Measurements from ENCODE around the gene GCDH.

The GCDH gene

DNA sequence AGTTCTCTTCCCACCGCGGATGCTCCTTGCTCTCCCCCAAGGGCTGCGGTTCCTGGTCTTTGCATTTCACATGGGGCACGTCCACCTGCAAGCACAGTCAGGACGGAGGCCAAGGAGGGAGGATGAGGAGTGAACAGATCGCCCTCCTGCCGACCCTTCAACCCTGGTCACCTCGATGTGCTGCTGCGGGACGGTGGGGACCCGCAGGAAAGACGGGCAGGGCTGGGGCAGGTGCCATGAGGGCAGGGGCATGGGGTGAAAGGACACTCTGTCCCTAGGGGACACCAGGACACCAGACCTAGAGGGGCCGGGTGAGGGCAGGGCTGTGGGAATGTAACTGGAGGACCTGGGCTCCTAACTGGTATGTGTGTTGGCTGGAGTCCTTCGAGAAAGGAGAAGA, 27.3 kb downstream of the GCDH start:
- peaks cover 10% of the 10 kb centered on the region for H3K4me1 ChIP-seq (ENCODE audit: insufficient read depth, low read length)
- no peaks in the 10 kb centered on the region for H3K9me3 ChIP-seq (ENCODE audit: low read length)
- H3K36me3 ChIP-seq (ENCODE audit: insufficient read depth, low read length) = peaks cover 11% of the 10 kb centered on the region
- H3K27me3 ChIP-seq (ENCODE audit: control insufficient read depth in 1 of 2, insufficient read depth in 2 of 2, low read length in 2 of 2) = no peaks in the 10 kb centered on the region
- H3K9ac ChIP-seq (ENCODE audit: low read length) = no peak overlapping the region
- no peak overlapping the region for H3K27ac ChIP-seq (ENCODE audit: low read depth, low read length)
- H3K4me3 ChIP-seq (ENCODE audit: low read depth in 1 of 2, low read length in 2 of 2) = no peak overlapping the region

GRCh38 chr19:12921047-12921446, 30.1 kb downstream of the GCDH start:
- Histone ChIP-seq H3K27ac (ENCODE audit: low read depth, low read length) (no peak overlapping the region), H3K27me3 (ENCODE audit: control insufficient read depth in 1 of 2, insufficient read depth in 2 of 2, low read length in 2 of 2) (no peaks in the 10 kb centered on the region), H3K4me3 (ENCODE audit: low read depth in 1 of 2, low read length in 2 of 2) (no peak overlapping the region), H3K4me1 (ENCODE audit: insufficient read depth, low read length) (no peaks in the 10 kb centered on the region), H3K9ac (ENCODE audit: low read length) (no peak overlapping the region), H3K9me3 (ENCODE audit: low read length) (no peaks in the 10 kb centered on the region), H3K36me3 (ENCODE audit: insufficient read depth, low read length) (peaks cover 35% of the 10 kb centered on the region)

DNA sequence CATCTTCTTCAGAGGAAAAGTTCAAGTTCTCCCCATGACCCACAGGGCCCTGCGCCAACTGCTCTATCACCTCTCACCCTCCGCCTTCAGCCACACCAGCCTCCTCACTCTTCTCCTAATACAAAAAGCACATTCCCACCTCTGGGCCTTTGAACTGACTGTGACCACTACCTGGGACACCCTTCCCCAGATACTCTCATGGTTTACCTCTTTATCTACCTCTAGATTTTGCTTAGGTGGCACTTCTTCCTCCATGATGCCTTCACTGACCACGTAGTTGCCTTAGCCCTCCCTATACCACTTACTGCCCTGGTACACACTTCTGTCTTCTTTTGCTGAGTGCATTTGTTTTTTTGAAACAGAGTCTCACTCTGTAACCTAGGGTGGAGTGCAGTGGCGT, 32.0 kb downstream of the GCDH start:
- H3K9ac ChIP-seq (ENCODE audit: low read length) = no peak overlapping the region
- no peaks in the 10 kb centered on the region for H3K4me1 ChIP-seq (ENCODE audit: insufficient read depth, low read length)
- H3K36me3 ChIP-seq (ENCODE audit: insufficient read depth, low read length) = peaks cover 49% of the 10 kb centered on the region
- no peak overlapping the region for H3K4me3 ChIP-seq (ENCODE audit: low read depth in 1 of 2, low read length in 2 of 2)
- no peak overlapping the region for H3K27ac ChIP-seq (ENCODE audit: low read depth, low read length)
- no peaks in the 10 kb centered on the region for H3K27me3 ChIP-seq (ENCODE audit: control insufficient read depth in 1 of 2, insufficient read depth in 2 of 2, low read length in 2 of 2)
- H3K9me3 ChIP-seq (ENCODE audit: low read length) = no peaks in the 10 kb centered on the region

DNA sequence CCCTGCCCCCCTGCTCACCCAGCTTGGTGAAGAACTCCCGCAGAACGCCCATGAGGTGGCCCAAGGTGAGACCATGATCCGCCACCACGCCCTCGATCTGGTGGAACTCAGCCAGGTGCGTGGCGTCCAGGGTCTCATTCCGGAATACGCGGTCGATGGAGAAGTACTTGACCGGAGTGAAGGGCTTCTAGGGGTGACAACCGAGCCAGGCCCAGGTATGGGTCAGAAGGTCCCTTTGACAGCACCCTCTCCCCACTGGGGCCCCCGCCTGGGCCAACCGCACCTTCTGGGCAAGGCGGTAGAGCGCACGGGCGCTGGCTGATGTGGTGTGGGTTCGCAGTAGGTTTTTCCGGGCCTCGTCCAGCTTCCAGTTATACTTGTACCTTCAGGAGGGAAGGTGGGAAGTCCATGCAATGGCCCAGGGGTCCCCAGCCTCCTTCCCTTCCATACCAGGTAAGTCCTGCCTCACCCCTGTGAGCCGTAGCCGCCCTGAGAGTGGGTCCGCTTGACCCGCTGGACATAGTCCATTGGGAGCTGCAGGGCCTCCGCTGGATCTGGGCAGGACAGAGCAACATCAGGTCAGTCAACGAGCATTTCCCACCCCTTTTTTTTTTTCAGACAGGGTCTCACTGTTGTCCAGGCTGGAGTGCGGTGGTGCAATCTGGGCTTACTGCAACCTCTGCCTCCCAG, 33.8 kb downstream of the GCDH start:
- Histone ChIP-seq H3K4me3 (ENCODE audit: low read depth in 1 of 2, low read length in 2 of 2) (no peak overlapping the region), H3K4me1 (ENCODE audit: insufficient read depth, low read length) (no peaks in the 10 kb centered on the region), H3K9me3 (ENCODE audit: low read length) (no peaks in the 10 kb centered on the region), H3K9ac (ENCODE audit: low read length) (no peak overlapping the region), H3K27ac (ENCODE audit: low read depth, low read length) (no peak overlapping the region), H3K27me3 (ENCODE audit: control insufficient read depth in 1 of 2, insufficient read depth in 2 of 2, low read length in 2 of 2) (no peaks in the 10 kb centered on the region), H3K36me3 (ENCODE audit: insufficient read depth, low read length) (peaks cover 65% of the 10 kb centered on the region)

GRCh38 chr19:12930002-12930645, 39.2 kb downstream of the GCDH start:
- Histone ChIP-seq H3K27ac (ENCODE audit: low read depth, low read length) (no peak overlapping the region), H3K36me3 (ENCODE audit: insufficient read depth, low read length) (peaks cover 48% of the 10 kb centered on the region), H3K4me1 (ENCODE audit: insufficient read depth, low read length) (peaks cover 13% of the 10 kb centered on the region)

GRCh38 chr19:12932392-12933286, 41.7 kb downstream of the GCDH start:
- H3K9me3 ChIP-seq (ENCODE audit: low read length) = no peaks in the 10 kb centered on the region
- H3K4me1 ChIP-seq (ENCODE audit: insufficient read depth, low read length) = peaks cover 18% of the 10 kb centered on the region
- peaks cover 30% of the 10 kb centered on the region for H3K36me3 ChIP-seq (ENCODE audit: insufficient read depth, low read length)
- H3K27me3 ChIP-seq (ENCODE audit: control insufficient read depth in 1 of 2, insufficient read depth in 2 of 2, low read length in 2 of 2) = no peaks in the 10 kb centered on the region
- peak overlapping the region; percentile 73 for H3K9ac ChIP-seq (ENCODE audit: low read length)
- peak overlapping the region; percentile 59 for H3K27ac ChIP-seq (ENCODE audit: low read depth, low read length)
- peak overlapping the region; percentile 59 to 93 for H3K4me3 ChIP-seq (ENCODE audit: low read depth in 1 of 2, low read length in 2 of 2)

More at GRCh38 chr19:12930002-12930645, 39.2 kb downstream of the GCDH start:
- Histone ChIP-seq H3K9ac (ENCODE audit: low read length) (no peak overlapping the region), H3K4me3 (ENCODE audit: low read depth in 1 of 2, low read length in 2 of 2) (no peak overlapping the region), H3K27me3 (ENCODE audit: control insufficient read depth in 1 of 2, insufficient read depth in 2 of 2, low read length in 2 of 2) (no peaks in the 10 kb centered on the region), H3K9me3 (ENCODE audit: low read length) (no peaks in the 10 kb centered on the region)

- peak within 1 kb of the TSS; percentile 59 to 93 for H3K4me3 ChIP-seq (ENCODE audit: low read depth in 1 of 2, low read length in 2 of 2)
- peaks cover 23% of the 10 kb centered on the region for H3K36me3 ChIP-seq (ENCODE audit: insufficient read depth, low read length)
- no peaks in the 10 kb centered on the region for H3K27me3 ChIP-seq (ENCODE audit: control insufficient read depth in 1 of 2, insufficient read depth in 2 of 2, low read length in 2 of 2)
- peaks cover 21% of the 10 kb centered on the region for H3K4me1 ChIP-seq (ENCODE audit: insufficient read depth, low read length)
- H3K27ac ChIP-seq (ENCODE audit: low read depth, low read length) = peak within 1 kb of the TSS; percentile 59
- H3K9me3 ChIP-seq (ENCODE audit: low read length) = no peaks in the 10 kb centered on the region
- peak within 1 kb of the TSS; percentile 73 for H3K9ac ChIP-seq (ENCODE audit: low read length)
Observed at GRCh38 chr19:12933287-12934072, 42.5 kb downstream of the GCDH start, which contains the start of gene FARSA. Gene FARSA (minus strand): TSS chr19:12933711. CDS start chr19:12933696, 15 bp downstream.

DNA sequence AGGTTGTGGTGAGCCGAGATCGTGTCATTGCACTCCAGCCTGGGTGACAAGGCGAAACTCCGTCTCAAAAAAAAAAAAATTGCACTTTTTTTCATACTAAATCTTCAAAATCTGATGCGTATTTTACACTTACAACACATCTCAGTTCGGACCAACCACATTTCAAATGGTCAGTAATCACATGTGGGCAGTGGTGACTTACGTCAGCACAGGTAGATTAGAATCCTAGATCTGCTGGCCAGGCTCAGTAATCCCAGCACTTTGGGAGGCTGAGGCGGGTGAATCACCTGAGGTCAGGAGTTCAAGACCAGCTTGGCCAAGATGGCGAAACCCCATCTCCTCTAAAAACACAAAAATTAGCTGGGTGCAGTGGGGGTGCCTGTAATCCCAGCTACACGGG, 44.1 kb downstream of the GCDH start:
- Histone ChIP-seq H3K27me3 (ENCODE audit: control insufficient read depth in 1 of 2, insufficient read depth in 2 of 2, low read length in 2 of 2) (no peaks in the 10 kb centered on the region), H3K4me1 (ENCODE audit: insufficient read depth, low read length) (peaks cover 29% of the 10 kb centered on the region), H3K27ac (ENCODE audit: low read depth, low read length) (no peak overlapping the region), H3K36me3 (ENCODE audit: insufficient read depth, low read length) (peaks cover 14% of the 10 kb centered on the region), H3K4me3 (ENCODE audit: low read depth in 1 of 2, low read length in 2 of 2) (no peak overlapping the region), H3K9ac (ENCODE audit: low read length) (no peak overlapping the region), H3K9me3 (ENCODE audit: low read length) (no peaks in the 10 kb centered on the region)

GRCh38 chr19:12936582-12936981, 45.6 kb downstream of the GCDH start:
- Histone ChIP-seq H3K27ac (ENCODE audit: low read depth, low read length) (no peak overlapping the region), H3K4me1 (ENCODE audit: insufficient read depth, low read length) (peaks cover 40% of the 10 kb centered on the region), H3K27me3 (ENCODE audit: control insufficient read depth in 1 of 2, insufficient read depth in 2 of 2, low read length in 2 of 2) (no peaks in the 10 kb centered on the region), H3K9me3 (ENCODE audit: low read length) (no peaks in the 10 kb centered on the region), H3K36me3 (ENCODE audit: insufficient read depth, low read length) (peaks cover 19% of the 10 kb centered on the region), H3K9ac (ENCODE audit: low read length) (no peak overlapping the region), H3K4me3 (ENCODE audit: low read depth in 1 of 2, low read length in 2 of 2) (no peak overlapping the region)

GRCh38 chr19:12937093-12937926, 46.4 kb downstream of the GCDH start:
- Histone ChIP-seq H3K9ac (ENCODE audit: low read length) (no peak overlapping the region), H3K27me3 (ENCODE audit: control insufficient read depth in 1 of 2, insufficient read depth in 2 of 2, low read length in 2 of 2) (no peaks in the 10 kb centered on the region), H3K4me1 (ENCODE audit: insufficient read depth, low read length) (peaks cover 42% of the 10 kb centered on the region), H3K4me3 (ENCODE audit: low read depth in 1 of 2, low read length in 2 of 2) (peak overlapping the region; percentile 55 to 79), H3K27ac (ENCODE audit: low read depth, low read length) (peak overlapping the region; percentile 41), H3K36me3 (ENCODE audit: insufficient read depth, low read length) (peaks cover 27% of the 10 kb centered on the region), H3K9me3 (ENCODE audit: low read length) (no peaks in the 10 kb centered on the region)
